Measurements from ENCODE around the gene TMEM163. TPM values are rescaled to one million over a fixed set of nuclear protein-coding genes. Genes with fewer than 3 reads are reported as not detected.
"Not testable (repeated sequence)": the region's sequence is repeated elsewhere in the genome, so short reads cannot be mapped to it uniquely, and the experiment has no call there.

TMEM163 gene
- total RNA-seq, 2 donors from 2014 or later = 0.14 to 2.5 TPM

DNA sequence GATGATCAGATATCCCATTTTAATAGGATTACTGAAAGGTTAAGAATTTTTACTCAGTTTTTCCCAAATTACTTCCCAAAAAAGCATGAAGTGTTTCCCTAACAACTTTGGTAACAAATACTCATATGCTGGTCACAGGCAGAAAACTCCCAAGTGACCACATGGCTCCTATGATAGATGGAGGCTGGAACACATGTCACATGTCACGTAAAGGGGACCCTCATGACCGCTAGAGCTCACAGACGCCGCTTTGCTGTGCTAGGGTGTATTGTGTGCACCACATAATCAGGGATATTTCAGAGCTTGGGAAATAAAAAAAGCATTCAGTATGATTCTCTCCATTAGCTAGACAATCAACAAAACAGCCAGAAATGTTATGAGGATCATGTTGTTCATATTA is 228.2 kb downstream of the TMEM163 start:
- Histone ChIP-seq H3K36me3 (no peaks in the 10 kb centered on the region), H3K27me3 (replicated peaks; ENCODE audit: insufficient read depth) (no peaks in the 10 kb centered on the region), H3K4me3 (no peak overlapping the region), H3K9me3 (no peaks in the 10 kb centered on the region), H3K27ac (no peak overlapping the region), H3K4me1 (ENCODE audit: control insufficient read depth in 1 of 2, low read depth in 2 of 2) (no peaks in the 10 kb centered on the region)
- TF ChIP-seq CTCF (IDR thresholded peaks at IDR 0.05) = no peak
- DNase-seq (ENCODE audit: low spot score) = no peak
- no peak for ATAC-seq (ENCODE audit: insufficient number of reproducible peaks, low FRiP score, low read depth)

DNA sequence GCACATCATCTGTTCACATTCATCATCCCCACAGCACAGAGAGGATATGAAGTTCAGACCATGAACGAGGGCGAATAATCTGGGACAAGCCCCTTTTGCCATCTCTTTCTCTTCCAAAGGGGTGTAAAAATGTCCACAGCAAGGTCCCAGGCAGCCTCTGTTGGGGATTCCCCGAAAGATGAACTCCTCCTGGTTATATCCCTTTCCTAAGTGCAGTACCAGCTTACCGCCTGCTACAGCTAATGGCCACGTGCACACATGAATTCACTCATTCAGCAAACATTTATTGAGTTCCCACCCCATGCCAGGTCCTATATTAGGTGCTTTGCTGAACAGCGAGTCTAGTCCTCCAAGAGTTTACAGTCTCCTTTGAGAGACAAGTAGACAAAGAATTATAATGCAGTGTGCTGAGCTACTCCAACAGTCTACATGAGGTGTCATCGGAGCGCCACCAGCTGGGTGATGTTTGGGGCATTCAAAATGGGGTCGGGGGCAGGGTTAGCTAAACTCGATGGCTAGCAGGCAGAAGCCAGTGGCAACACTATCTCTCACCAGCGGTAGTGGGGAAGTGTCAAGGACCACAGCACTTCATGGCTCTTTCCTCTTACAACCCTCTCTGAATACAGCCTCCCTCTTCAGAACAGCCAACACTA is 228.9 kb downstream of the TMEM163 start:
- DNase-seq (ENCODE audit: low spot score) (no peak), ATAC-seq (ENCODE audit: insufficient number of reproducible peaks, low FRiP score, low read depth) (no peak)
- H3K4me3 ChIP-seq = no peak overlapping the region
- H3K27ac ChIP-seq = no peak overlapping the region
- no peaks in the 10 kb centered on the region for H3K9me3 ChIP-seq
- no peak for TF ChIP-seq CTCF (IDR thresholded peaks at IDR 0.05)
- H3K36me3 ChIP-seq = no peaks in the 10 kb centered on the region
- H3K27me3 ChIP-seq (replicated peaks; ENCODE audit: insufficient read depth) = no peaks in the 10 kb centered on the region
- no peaks in the 10 kb centered on the region for H3K4me1 ChIP-seq (ENCODE audit: control insufficient read depth in 1 of 2, low read depth in 2 of 2)

DNA sequence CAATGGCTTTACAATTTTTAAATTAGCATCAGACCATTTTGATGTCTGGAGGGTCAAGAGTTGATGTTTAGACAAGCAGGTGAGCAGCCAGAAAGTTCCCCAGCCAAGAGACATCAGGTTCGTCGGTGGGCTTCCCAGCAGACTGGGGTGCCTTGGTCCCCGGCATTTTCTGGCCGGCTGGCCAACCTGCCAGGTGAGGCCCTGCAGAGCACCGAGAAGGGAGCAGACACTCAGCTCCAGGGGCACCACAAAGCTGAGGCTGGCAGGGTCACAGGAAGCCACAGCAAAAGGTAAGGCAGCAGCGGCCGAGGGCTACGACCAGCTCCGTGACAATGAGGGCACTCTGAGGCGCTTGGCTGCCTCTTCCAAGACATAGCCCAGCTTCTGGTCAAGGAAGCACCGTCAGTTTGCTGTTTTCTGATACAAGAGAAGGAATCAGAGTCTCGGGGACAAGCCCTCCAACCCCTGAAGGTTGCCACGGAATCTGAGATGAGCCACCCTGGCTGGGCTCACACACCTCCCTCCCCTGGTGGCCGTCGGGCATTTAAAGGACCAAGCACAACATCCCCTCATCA is 235.9 kb downstream of the TMEM163 start:
- ATAC-seq (ENCODE audit: insufficient number of reproducible peaks, low FRiP score, low read depth) (no peak), DNase-seq (ENCODE audit: low spot score) (no peak)
- H3K27me3 ChIP-seq (replicated peaks; ENCODE audit: insufficient read depth) = no peaks in the 10 kb centered on the region
- no peak overlapping the region for H3K27ac ChIP-seq
- no peaks in the 10 kb centered on the region for H3K36me3 ChIP-seq
- H3K4me3 ChIP-seq = no peak overlapping the region
- H3K9me3 ChIP-seq = no peaks in the 10 kb centered on the region
- no peaks in the 10 kb centered on the region for H3K4me1 ChIP-seq (ENCODE audit: control insufficient read depth in 1 of 2, low read depth in 2 of 2)
- TF ChIP-seq CTCF (IDR thresholded peaks at IDR 0.05) = no peak

DNA sequence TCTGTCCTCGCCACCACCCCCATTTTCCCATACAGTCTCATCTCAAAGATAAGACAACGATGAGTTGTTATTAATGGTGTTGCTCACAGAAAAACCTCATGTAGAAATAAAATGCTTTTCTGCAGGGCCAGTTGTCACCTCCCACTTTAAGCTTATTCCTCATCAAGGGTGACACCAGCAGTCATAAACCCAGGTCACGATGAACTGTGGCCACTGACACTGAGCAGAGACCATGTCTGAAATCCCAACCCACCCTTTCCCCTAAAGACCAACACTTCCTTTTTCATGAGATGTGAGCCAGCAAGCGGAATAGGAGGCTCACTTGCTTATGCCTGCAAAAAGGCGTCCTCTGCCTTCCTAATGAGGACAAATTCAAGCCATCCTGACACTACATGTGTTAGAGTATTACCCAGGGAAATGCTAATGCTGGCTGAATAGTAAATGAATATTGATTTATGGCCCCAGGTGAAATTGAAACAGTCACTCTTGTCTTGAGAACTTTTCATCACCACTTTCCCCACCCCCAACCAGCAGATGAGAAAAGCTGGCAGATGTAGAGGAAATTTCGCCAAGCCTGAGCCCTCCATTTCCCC is 236.6 kb downstream of the TMEM163 start:
- ATAC-seq (ENCODE audit: insufficient number of reproducible peaks, low FRiP score, low read depth) = no peak
- no peak overlapping the region for H3K4me3 ChIP-seq
- no peak for DNase-seq (ENCODE audit: low spot score)
- no peaks in the 10 kb centered on the region for H3K27me3 ChIP-seq (replicated peaks; ENCODE audit: insufficient read depth)
- no peaks in the 10 kb centered on the region for H3K9me3 ChIP-seq
- no peaks in the 10 kb centered on the region for H3K36me3 ChIP-seq
- TF ChIP-seq CTCF (IDR thresholded peaks at IDR 0.05) = no peak
- no peaks in the 10 kb centered on the region for H3K4me1 ChIP-seq (ENCODE audit: control insufficient read depth in 1 of 2, low read depth in 2 of 2)
- no peak overlapping the region for H3K27ac ChIP-seq

DNA sequence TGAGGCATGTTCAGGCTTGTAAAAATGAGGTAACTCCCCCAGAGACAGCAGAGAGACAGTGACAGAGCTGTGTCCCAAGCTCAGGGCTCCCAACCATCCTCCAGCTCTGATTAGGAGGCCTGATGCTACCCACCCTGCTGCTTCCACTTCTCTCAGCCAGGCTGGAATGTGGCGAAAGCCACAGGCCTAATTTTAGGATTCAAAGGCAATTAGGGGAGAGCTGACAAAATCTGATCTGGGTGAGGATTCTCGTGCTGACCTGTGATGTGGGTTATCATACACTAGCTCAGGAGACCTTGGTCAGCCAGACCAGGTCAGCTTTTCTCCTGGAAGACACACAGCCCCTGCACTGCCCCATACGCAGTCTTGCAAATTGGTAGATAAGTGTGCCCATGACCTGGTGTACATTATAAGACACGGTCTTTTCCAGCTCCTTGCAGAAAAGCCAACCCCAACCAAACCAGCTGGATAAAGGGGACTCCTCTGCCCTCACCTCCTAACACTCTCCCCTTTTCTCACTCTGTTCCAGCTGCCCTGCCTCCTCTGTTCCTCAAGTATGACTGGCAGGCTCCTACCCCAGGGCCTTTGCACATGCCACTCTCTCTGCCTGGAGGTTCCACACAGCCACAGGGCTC is 239.0 kb downstream of the TMEM163 start:
- Histone ChIP-seq H3K4me1 (ENCODE audit: control insufficient read depth in 1 of 2, low read depth in 2 of 2) (no peaks in the 10 kb centered on the region), H3K9me3 (no peaks in the 10 kb centered on the region), H3K27ac (no peak overlapping the region), H3K36me3 (no peaks in the 10 kb centered on the region), H3K27me3 (replicated peaks; ENCODE audit: insufficient read depth) (no peaks in the 10 kb centered on the region), H3K4me3 (no peak overlapping the region)
- ATAC-seq (ENCODE audit: insufficient number of reproducible peaks, low FRiP score, low read depth) (no peak), DNase-seq (ENCODE audit: low spot score) (no peak)
- no peak for TF ChIP-seq CTCF (IDR thresholded peaks at IDR 0.05)

DNA sequence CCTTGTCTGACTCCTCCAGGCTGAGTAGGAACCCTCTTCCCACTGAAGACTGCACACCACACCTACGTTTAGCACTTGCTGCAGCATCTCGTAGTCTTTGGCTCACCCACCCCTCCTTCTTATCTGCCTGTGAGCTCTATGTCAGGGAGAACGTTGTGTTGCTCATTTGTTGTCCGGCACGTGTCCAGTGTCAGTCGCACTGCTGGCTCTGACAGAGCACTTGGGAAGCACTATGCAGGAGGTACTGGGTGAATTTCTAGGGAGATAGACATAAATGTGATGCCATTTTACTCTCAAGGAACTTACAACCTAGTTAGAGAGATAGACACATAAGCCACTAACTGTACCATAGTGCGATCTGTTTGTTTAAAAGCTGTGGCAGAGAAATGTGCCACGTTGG is 241.8 kb downstream of the TMEM163 start:
- not testable (repeated sequence) for H3K4me1 ChIP-seq (ENCODE audit: control insufficient read depth in 1 of 2, low read depth in 2 of 2); ATAC-seq (ENCODE audit: insufficient number of reproducible peaks, low FRiP score, low read depth); DNase-seq (ENCODE audit: low spot score); H3K36me3 ChIP-seq; H3K27me3 ChIP-seq (replicated peaks; ENCODE audit: insufficient read depth); H3K4me3 ChIP-seq; H3K27ac ChIP-seq; H3K9me3 ChIP-seq

Measured in thoracic aorta (tissue), 2 donors.